ENCODE results near the gene RAB14.

The RAB14 gene

GRCh38 chr9:121239851-121240250 lies 38.2 kb upstream of the RAB14 start:
- H3K4me3 ChIP-seq (ENCODE audit: low read depth, low read length), result no peak overlapping the region
- no peak for DNase-seq (ENCODE audit: low read depth)
- no peak for TF ChIP-seq CTCF (conservative IDR thresholded peaks at IDR 0.05; ENCODE audit: low read depth, low read length)

- no peak overlapping the region for H3K4me3 ChIP-seq (ENCODE audit: low read depth, low read length)
- no peak for TF ChIP-seq CTCF (conservative IDR thresholded peaks at IDR 0.05; ENCODE audit: low read depth, low read length)
- no peak for DNase-seq (ENCODE audit: low read depth)
These were observed 37.4 kb upstream of the RAB14 start for GRCh38 chr9:121239071-121239470.

GRCh38 chr9:121237916-121238315 lies 36.2 kb upstream of the RAB14 start:
- no peak overlapping the region for H3K4me3 ChIP-seq (ENCODE audit: low read depth, low read length)
- TF ChIP-seq CTCF (conservative IDR thresholded peaks at IDR 0.05; ENCODE audit: low read depth, low read length), result no peak
- no peak for DNase-seq (ENCODE audit: low read depth)

GRCh38 chr9:121235512-121235911 lies 33.8 kb upstream of the RAB14 start:
- no peak for TF ChIP-seq CTCF (conservative IDR thresholded peaks at IDR 0.05; ENCODE audit: low read depth, low read length)
- no peak for DNase-seq (ENCODE audit: low read depth)
- H3K4me3 ChIP-seq (ENCODE audit: low read depth, low read length), result no peak overlapping the region

GRCh38 chr9:121234832-121235161 lies 33.1 kb upstream of the RAB14 start:
- TF ChIP-seq CTCF (conservative IDR thresholded peaks at IDR 0.05; ENCODE audit: low read depth, low read length), result no peak
- no peak overlapping the region for H3K4me3 ChIP-seq (ENCODE audit: low read depth, low read length)
- DNase-seq (ENCODE audit: low read depth), result no peak

GRCh38 chr9:121233906-121234831 lies 32.5 kb upstream of the RAB14 start:
- peak; percentile 60 for DNase-seq (ENCODE audit: low read depth)
- no peak overlapping the region for H3K4me3 ChIP-seq (ENCODE audit: low read depth, low read length)
- no peak for TF ChIP-seq CTCF (conservative IDR thresholded peaks at IDR 0.05; ENCODE audit: low read depth, low read length)

- TF ChIP-seq CTCF (conservative IDR thresholded peaks at IDR 0.05; ENCODE audit: low read depth, low read length), result no peak
- no peak for DNase-seq (ENCODE audit: low read depth)
- no peak overlapping the region for H3K4me3 ChIP-seq (ENCODE audit: low read depth, low read length)
These were observed 30.6 kb upstream of the RAB14 start for GRCh38 chr9:121232251-121232650.

Data from choroid plexus epithelial cell (primary cell).